Activated CD4-positive, alpha-beta memory T cell treated with anti-CD3 and anti-CD28 coated beads for 36 hours (primary cell): ENCODE measurements around the gene LRRC23. TPM values are rescaled to one million over a fixed set of nuclear protein-coding genes. Genes with fewer than 3 reads are reported as not detected.
"Not testable (repeated sequence)": the region's sequence is repeated elsewhere in the genome, so short reads cannot be mapped to it uniquely, and the experiment has no call there.

Source experiments
- CTCF ChIA-PET: fragments of 350-600 bp; sonication (Branson Sonifier 250); formaldehyde crosslinking; loops from one replicate; lab custom pipeline; 2021; ENCODE audit warnings: antibody characterized with exemption, inconsistent platforms; lab: Charles Lee
- POLR2A ChIA-PET: fragments of 350-600 bp; sonication (Branson Sonifier 250); formaldehyde crosslinking; loops from one replicate; lab custom pipeline; 2021; ENCODE audit warnings: antibody characterized with exemption; lab: Charles Lee
- DNase-seq: peaks from one replicate; pipeline ENCODE4 v3.0.0-alpha.2; 2020
- H3K27ac Mint-ChIP-seq: one replicate; pipeline ENCODE4 v1.8.0; 2021; ENCODE audit warnings: mixed read lengths
- H3K27me3 Mint-ChIP-seq: one replicate; pipeline ENCODE4 v1.8.0; 2021; ENCODE audit warnings: mixed read lengths
- H3K36me3 Mint-ChIP-seq: one replicate; pipeline ENCODE4 v1.8.0; 2021; ENCODE audit warnings: mixed read lengths
- H3K4me1 Mint-ChIP-seq: one replicate; pipeline ENCODE4 v1.8.0; 2021; ENCODE audit warnings: low read depth, mixed read lengths
- H3K4me3 Mint-ChIP-seq: one replicate; pipeline ENCODE4 v1.8.0; 2021; ENCODE audit warnings: mild to moderate bottlenecking, mixed read lengths
- H3K9me3 Mint-ChIP-seq: one replicate; pipeline ENCODE4 v1.8.0; 2021; ENCODE audit warnings: mixed read lengths
- intact Hi-C: fragments of 100-400 bp; cut with micrococcal nuclease; formaldehyde crosslinking; loops from one replicate; pipeline ENCODE4 v1.15.1; 2023
- total RNA-seq, 2 experiments: library from RNA; stranded (reverse); gene quantifications; one replicate each; pipeline ENCODE4 v1.2.3, GENCODE V29; 2021

LRRC23 gene
- total RNA-seq, 2 experiments from 2014 or later, result 6.8 to 7.8 TPM

- DNase-seq, result peak; percentile 99
- Mint-ChIP-seq H3K27me3 (no peaks in the 10 kb centered on the region), H3K27ac (peak within 1 kb of the TSS; percentile 89), H3K4me1 (peaks cover 51% of the 10 kb centered on the region), H3K36me3 (peaks cover 49% of the 10 kb centered on the region), H3K9me3 (no peaks in the 10 kb centered on the region), H3K4me3 (peak within 1 kb of the TSS; percentile 87)
- CTCF ChIA-PET, result interaction anchor here (0.6 to 4.1 kb wide), 43 partner anchors 9 to 408 kb away, joined by 3 to 74 read pairs (median 4); partner anchors contain the start of genes ACRBP, C12orf57, CD4 and CDCA3
- intact Hi-C loops, result loop anchor here (1.0 to 5.0 kb wide), 8 partner anchors 18 to 234 kb away; partner anchors contain the start of genes C1R, C1RL, ENO2 and LPCAT3
- POLR2A ChIA-PET, result interaction anchor here (0.6 to 5.7 kb wide), 27 partner anchors 9 to 338 kb away, joined by 3 to 59 read pairs (median 6); partner anchors contain the start of genes ATN1, C12orf57, CDCA3 and COPS7A
These were observed 31.3 kb upstream of the LRRC23 start, which contains the start of gene SPSB2 for GRCh38 chr12:6873094-6874014. SPSB2 (minus strand) TSS chr12:6873303; CDS start chr12:6872901, 402 bp downstream.

GRCh38 chr12:6874015-6874368 is 30.6 kb upstream of the LRRC23 start:
- H3K4me1 Mint-ChIP-seq, result peaks cover 44% of the 10 kb centered on the region
- H3K9me3 Mint-ChIP-seq, DNase-seq, H3K27me3 Mint-ChIP-seq: not testable (repeated sequence)
- H3K27ac Mint-ChIP-seq, result peak overlapping the region; percentile 85
- ChIA-PET POLR2A (interaction anchor here (0.6 to 5.7 kb wide), 5 partner anchors 21 to 234 kb away, joined by 3 to 59 read pairs (median 7); partner anchors contain the start of genes C12orf57, CDCA3, MLF2 and RNU7-1), CTCF (interaction anchor here (2.5 to 4.1 kb wide), 4 partner anchors 18 to 52 kb away, joined by 10 to 74 read pairs (median 38); partner anchors contain the start of genes CDCA3, LRRC23 and USP5)
- intact Hi-C loops, result loop anchor here (5.0 kb wide), 2 partner anchors 218 to 233 kb away; partner anchors contain the start of genes C1R and C1RL
- H3K4me3 Mint-ChIP-seq, result peak overlapping the region; percentile 87
- peaks cover 43% of the 10 kb centered on the region for H3K36me3 Mint-ChIP-seq

- H3K4me3 Mint-ChIP-seq, H3K4me1 Mint-ChIP-seq, H3K9me3 Mint-ChIP-seq, H3K27me3 Mint-ChIP-seq, intact Hi-C loops, DNase-seq, H3K27ac Mint-ChIP-seq: not testable (repeated sequence)
- H3K36me3 Mint-ChIP-seq, result peaks cover 13% of the 10 kb centered on the region
- ChIA-PET CTCF (interaction anchor here (0.7 to 2.0 kb wide), 2 partner anchors 11 to 15 kb away, joined by 3 to 7 read pairs; no protein-coding TSS in a partner anchor), POLR2A (interaction anchor here (0.6 kb wide), 1 partner anchor 119 kb away, joined by 4 read pairs; no protein-coding TSS in a partner anchor)
These were observed 24.8 kb upstream of the LRRC23 start for GRCh38 chr12:6879824-6880223.

GRCh38 chr12:6883252-6883651 is 21.4 kb upstream of the LRRC23 start:
- Mint-ChIP-seq H3K27me3 (no peaks in the 10 kb centered on the region), H3K36me3 (peaks cover 6% of the 10 kb centered on the region), H3K4me3 (no peak overlapping the region), H3K9me3 (no peaks in the 10 kb centered on the region), H3K27ac (no peak overlapping the region), H3K4me1 (no peaks in the 10 kb centered on the region)
- intact Hi-C loops, result no loop called here
- ChIA-PET POLR2A (interaction anchor here (1.0 to 1.9 kb wide), 2 partner anchors 11 to 30 kb away, joined by 3 to 7 read pairs; partner anchors contain the start of gene SPSB2), CTCF (interaction anchor here (1.1 to 2.5 kb wide), 2 partner anchors 10 to 130 kb away, joined by 3 to 17 read pairs; partner anchors contain the start of genes MLF2 and SPSB2)
- no peak for DNase-seq

- intact Hi-C loops, result no loop called here
- Mint-ChIP-seq H3K27ac (no peak overlapping the region), H3K9me3 (no peaks in the 10 kb centered on the region), H3K4me1 (no peaks in the 10 kb centered on the region), H3K36me3 (peaks cover 6% of the 10 kb centered on the region), H3K27me3 (no peaks in the 10 kb centered on the region), H3K4me3 (no peak overlapping the region)
- POLR2A ChIA-PET, result no interaction called here
- no peak for DNase-seq
- CTCF ChIA-PET, result interaction anchor here (1.1 kb wide), 1 partner anchor 131 kb away, joined by 3 read pairs; the partner anchor contains the start of gene MLF2
These were observed 20.9 kb upstream of the LRRC23 start for GRCh38 chr12:6883683-6884082.

- no peak for DNase-seq
- Mint-ChIP-seq H3K4me3 (no peak overlapping the region), H3K36me3 (peaks cover 6% of the 10 kb centered on the region), H3K27ac (no peak overlapping the region), H3K27me3 (no peaks in the 10 kb centered on the region), H3K9me3 (no peaks in the 10 kb centered on the region), H3K4me1 (no peaks in the 10 kb centered on the region)
- ChIA-PET POLR2A (no interaction called here), CTCF (interaction anchor here (0.6 to 0.8 kb wide), 2 partner anchors 11 to 41 kb away, joined by 3 read pairs; partner anchors contain the start of gene SPSB2)
- intact Hi-C loops, result no loop called here
These were observed 20.1 kb upstream of the LRRC23 start for GRCh38 chr12:6884539-6884938.

GRCh38 chr12:6886206-6886999 is 18.2 kb upstream of the LRRC23 start:
- intact Hi-C loops, H3K27me3 Mint-ChIP-seq, DNase-seq, H3K36me3 Mint-ChIP-seq, H3K9me3 Mint-ChIP-seq, H3K4me1 Mint-ChIP-seq, H3K4me3 Mint-ChIP-seq, CTCF ChIA-PET, H3K27ac Mint-ChIP-seq: not testable (repeated sequence)
- POLR2A ChIA-PET, result interaction anchor here (1.0 kb wide), 1 partner anchor 13 kb away, joined by 3 read pairs; the partner anchor contains the start of gene SPSB2

GRCh38 chr12:6887460-6887859 is 17.2 kb upstream of the LRRC23 start:
- Mint-ChIP-seq H3K27ac (no peak overlapping the region), H3K36me3 (peaks cover 8% of the 10 kb centered on the region), H3K4me3 (no peak overlapping the region), H3K9me3 (no peaks in the 10 kb centered on the region), H3K27me3 (no peaks in the 10 kb centered on the region), H3K4me1 (peaks cover 15% of the 10 kb centered on the region)
- ChIA-PET CTCF (no interaction called here), POLR2A (interaction anchor here (1.0 kb wide), 1 partner anchor 14 kb away, joined by 3 read pairs; the partner anchor contains the start of gene SPSB2)
- DNase-seq, result no peak
- intact Hi-C loops, result no loop called here

- no peak for DNase-seq
- intact Hi-C loops, result no loop called here
- Mint-ChIP-seq H3K9me3 (no peaks in the 10 kb centered on the region), H3K36me3 (peaks cover 8% of the 10 kb centered on the region), H3K4me1 (peaks cover 17% of the 10 kb centered on the region), H3K27ac (peak overlapping the region; percentile 38), H3K4me3 (no peak overlapping the region), H3K27me3 (no peaks in the 10 kb centered on the region)
- POLR2A ChIA-PET, result no interaction called here
- CTCF ChIA-PET, result no interaction called here
These were observed 16.3 kb upstream of the LRRC23 start for GRCh38 chr12:6888360-6888759.

- Mint-ChIP-seq H3K4me1 (peaks cover 17% of the 10 kb centered on the region), H3K27ac (peak overlapping the region; percentile 38)
- H3K36me3 Mint-ChIP-seq, DNase-seq, H3K4me3 Mint-ChIP-seq, H3K27me3 Mint-ChIP-seq, H3K9me3 Mint-ChIP-seq, POLR2A ChIA-PET, intact Hi-C loops: not testable (repeated sequence)
- CTCF ChIA-PET, result interaction anchor here (3.2 kb wide), 1 partner anchor 20 kb away, joined by 27 read pairs; no protein-coding TSS in a partner anchor
These were observed 15.8 kb upstream of the LRRC23 start for GRCh38 chr12:6888794-6889193.
